ENCODE results near the gene NUDT1.

NUDT1 gene

GRCh38 chr7:2241580-2242540 lies at the start of gene NUDT1, which contains the start of gene MRM2:
Gene NUDT1 (plus strand): TSS chr7:2242226. CDS start chr7:2244575, 2,349 bp downstream.
Gene MRM2 (minus strand): TSS chr7:2242205. CDS start chr7:2242169, 36 bp downstream.
- peak; percentile 66 for DNase-seq

DNA sequence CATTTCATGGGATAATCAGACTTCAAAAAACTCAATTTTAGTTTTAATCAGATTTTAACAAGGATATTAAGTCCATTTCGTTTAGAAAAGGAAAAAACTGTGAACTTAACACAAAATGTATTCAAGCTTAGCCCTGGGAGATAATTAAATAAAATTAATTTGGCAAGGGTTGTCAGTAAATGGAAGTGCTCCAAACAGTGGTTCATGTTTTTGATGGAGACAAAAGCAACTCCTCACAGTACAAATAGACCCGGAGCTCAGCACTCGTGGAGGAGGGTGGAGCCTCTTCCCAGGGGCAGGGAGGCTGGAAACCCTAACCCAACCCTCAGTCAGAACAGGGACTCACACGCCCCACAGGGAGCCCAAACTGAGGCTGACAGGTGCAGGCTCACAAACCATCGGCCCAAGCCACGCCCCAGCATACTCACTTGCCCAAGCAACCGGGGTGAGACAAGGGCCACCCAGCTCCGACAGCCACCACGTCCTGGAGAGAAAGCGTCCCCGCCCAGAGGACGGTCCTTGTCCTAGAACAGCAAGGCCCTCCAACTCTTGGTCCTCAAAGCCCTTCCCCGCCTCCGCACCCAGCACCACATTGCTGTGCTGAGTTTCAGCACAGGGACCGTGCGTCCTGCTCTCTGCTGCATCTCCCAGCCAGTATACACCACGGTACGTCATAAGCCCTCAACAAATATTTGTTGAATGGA lies 49.0 kb upstream of the NUDT1 start:
- peak; percentile 83 for DNase-seq

DNA sequence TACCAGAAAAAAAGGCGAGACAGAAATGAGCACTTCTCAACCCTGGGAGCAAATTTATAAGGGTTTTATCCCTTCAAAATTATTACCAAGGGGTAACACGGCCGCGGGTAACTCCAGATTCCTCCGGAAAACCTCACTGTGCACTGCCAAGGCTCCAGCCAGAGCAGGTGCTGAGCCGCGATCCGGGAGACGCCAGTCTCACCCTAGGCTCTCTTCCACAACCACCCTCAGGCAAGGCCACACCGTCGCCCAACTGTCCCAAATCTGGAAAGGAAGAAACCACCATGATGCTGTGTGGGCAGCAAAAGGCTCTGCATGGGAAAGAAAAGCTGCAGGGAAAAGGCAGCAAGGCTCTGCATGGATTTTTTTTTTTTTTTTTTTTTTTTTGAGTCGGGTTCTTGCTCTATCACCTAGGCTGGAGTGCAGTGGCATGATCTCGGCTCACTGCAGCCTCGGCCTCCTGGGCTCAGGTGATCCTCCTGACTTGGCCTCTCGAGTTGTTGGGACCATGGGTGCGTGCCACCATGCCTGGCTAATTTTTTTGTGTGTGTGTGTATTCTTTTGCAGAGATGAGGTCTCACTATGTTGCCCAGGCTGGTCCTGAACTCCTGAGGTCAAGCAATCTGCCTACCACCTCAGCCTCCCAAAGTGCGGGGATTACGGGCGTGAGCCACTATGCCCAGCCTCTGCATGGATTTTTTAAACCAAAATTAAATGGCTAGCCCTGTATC lies 48.3 kb upstream of the NUDT1 start:
- no peak for DNase-seq

DNA sequence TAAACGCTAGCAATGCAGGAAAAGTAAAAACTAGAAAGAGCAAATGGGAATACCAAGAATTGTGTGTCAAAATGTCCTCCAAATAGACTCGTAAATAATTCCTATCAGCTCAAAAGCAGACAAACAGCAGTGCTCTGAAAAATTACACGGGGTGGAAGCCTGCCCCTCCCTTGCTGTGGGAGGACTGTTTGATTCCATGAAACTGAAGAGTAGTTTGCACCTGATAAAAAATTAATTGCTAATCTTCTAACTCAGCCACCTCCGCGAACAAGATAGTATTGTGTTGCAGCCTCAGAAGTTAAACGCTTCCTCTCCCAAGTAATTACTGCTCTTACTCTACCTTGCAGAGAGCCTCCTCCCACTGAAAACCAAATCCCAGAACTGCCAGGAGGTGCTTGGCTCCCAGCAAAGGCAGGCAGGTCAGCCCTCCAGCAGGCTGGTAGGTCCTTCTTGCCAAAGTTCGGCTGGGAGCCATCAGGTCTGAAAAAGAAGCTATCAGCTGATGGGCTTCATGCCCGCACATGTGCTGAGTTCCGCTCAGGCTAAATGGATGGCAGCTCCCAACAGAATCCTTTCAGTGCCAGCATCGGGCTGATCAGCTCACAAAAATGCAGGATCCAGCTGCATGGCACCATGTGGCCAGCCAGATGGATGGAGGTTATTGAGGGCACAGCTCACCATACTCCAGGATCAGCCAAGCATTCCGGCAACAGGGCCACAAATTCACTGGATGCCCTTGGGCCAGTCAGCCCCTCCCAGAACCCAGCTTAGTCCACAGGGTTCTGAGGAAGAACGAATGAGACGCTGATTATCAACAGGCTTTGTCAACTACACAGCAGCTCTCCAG lies 46.4 kb upstream of the NUDT1 start:
- peak; percentile 80 for DNase-seq

DNA sequence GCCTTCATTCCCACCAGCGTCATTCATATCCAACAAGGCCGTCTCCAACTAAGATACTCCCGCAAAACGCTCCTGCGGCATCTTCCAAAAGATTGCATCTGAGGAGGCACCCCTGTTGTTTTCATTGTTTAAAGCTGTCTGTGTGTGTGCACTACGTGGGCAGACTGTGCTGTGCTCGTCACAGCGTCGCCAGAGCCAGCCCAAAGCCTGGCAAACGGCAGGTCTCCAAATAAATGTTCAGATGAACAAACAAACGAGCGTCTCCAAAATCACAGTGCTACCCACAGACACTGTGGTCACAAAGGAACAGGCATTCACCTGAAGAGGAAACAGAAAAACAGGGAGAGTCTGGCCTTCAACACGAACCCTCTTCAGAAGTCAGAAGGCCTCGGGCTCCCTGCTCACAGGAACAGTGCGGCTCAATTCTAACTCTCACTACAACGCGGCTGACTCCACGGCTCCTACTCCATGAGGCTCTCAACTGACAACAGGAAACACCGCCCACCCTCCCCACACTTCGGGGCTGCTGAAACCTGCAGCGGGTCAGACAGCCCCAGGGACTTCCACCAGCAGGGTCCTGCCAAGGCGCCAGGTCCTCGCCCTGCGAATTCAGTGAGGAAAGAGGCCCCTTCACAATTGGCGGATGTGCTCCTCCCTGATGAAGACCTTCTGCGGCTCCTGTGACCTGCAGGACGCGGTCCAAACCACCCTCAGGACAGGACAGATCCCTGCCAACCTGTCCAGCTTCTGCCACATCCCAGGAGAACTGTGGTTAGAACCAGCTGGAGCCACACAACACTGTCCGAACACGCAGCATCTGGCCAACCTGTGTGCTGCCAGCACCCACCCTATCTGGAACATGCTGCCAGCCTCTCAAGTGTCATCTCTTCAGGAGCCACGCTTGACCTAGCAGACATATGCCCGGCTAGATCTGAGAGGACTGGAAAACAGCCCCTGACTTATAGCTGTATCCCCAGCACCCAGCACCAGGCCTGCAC lies 45.3 kb upstream of the NUDT1 start:
- DNase-seq = no peak

- DNase-seq = no peak
These were observed 44.4 kb upstream of the NUDT1 start for GRCh38 chr7:2197436-2198155.

DNA sequence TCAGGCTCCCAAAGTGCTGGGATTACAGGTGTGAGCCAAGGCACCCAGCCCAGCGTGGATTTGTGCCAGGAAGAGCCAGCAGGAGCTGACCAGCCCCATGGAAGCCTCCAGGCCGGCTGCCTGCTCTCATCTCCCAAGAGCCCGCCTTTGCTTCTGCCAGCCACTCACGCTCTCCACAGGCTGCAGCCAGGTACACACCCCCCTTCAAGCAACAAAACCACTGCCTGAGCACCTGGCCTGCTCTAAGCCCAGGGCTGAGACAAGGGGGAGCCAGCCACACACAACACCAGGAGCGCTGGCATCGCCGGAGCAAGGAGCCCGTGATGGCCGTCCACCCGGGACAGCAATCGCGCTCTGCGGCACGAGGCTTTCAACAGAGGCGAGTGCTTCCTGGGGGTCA lies 43.8 kb upstream of the NUDT1 start:
- peak; percentile 66 for DNase-seq

DNA sequence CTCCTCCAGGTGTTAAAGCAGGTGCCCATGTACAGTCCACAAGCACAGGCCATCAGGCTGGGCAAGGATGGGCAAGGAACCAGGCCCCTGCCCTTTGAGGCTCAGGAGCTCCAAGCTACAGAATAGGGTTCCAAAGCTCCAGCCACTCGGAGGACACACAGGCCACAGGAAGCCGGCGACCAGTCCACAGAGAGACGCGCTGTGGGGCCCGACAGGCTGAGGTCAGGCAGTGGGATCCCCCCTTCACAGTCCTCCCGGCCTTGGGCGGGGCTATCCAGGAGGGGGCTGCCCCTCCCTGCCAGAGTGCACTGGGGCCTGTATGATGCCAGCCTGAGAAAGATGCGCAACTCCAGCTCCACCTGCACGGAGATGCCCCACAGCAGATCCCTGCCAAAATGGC lies 43.3 kb upstream of the NUDT1 start:
- no peak for DNase-seq

DNA sequence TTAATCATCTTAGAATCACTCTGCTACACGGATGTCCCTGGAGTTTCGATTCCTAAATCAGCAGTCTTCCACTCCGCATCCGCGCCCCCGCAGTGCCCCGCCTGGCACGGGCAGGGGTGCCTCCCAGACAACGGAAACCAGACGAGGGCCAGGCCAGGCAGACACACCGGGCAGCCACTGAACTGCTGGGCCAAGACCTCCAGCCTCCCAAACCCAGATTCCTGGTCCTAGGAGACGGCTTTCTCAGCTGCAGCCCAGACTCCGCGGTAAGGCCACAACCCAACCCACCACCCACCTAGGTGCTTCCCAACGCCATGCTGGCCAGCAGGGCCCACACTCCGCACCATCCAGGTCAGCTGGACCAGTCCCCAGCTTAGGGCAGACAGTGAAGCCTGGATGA lies 42.5 kb upstream of the NUDT1 start:
- no peak for DNase-seq

- DNase-seq = no peak
These were observed 42.0 kb upstream of the NUDT1 start for GRCh38 chr7:2199956-2200583.

GRCh38 chr7:2200584-2200980 lies 41.4 kb upstream of the NUDT1 start:
- no peak for DNase-seq

- no peak for DNase-seq
These were observed 40.9 kb upstream of the NUDT1 start for GRCh38 chr7:2201128-2201527.

DNA sequence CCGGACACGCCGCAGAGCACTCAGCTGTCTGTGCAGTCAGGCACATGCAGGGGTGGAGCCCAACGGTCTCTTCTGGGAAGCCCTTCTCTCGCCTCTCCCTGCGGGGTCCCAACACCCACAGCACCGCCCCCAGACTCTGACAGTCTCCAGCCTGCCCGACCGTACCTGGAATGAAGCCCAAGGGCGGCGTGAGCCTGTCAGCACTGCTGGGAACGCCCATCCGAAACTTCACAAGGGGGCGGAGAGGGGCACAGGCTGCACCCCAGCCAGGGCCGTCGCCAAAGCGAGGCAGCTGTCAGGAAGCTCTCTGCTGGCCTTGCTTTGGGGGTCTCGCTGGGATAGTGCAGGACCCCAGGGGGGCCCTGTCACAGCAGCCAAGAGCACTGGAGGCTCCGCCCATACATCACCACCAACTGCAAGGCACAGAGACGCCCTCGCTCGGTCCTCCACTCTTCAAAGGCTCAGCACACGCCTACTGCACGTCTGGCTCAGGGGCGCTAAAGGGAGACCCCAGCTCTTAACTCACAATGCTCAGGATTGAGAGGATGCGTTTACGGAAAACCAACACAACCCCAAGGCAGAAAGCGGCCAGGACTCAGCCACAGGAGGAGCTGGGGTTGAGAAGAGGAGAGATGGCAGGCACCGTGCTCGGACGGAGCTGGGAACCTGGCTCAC lies 40.2 kb upstream of the NUDT1 start:
- no peak for DNase-seq

GRCh38 chr7:2202361-2202761 lies 39.7 kb upstream of the NUDT1 start:
- DNase-seq = no peak

GRCh38 chr7:2202901-2203765 lies 38.9 kb upstream of the NUDT1 start:
- no peak for DNase-seq

DNA sequence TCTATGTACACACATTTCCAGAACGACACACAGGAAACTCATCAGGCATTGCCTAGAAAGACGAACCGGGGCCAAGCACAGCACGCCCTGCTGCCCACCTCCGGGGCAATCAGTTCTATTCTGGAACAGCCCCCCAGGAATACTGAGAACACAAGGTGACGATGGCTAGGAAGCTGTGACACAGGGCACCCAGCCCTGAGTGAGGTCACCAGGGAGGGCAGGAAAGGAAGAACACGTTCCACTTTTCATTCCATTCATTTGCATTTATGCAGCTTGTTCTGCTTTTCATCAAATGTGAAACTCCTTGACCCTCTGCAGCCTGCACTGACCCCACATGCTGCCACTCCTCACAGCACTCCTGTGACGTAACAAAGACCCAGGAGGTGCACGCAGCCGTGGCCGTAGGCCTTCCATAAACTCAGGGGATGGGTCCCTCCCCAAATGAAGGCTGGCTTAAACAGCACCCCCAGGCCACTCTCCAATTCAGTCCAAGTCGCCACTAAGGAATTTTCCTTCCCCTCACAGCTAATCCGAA lies 38.2 kb upstream of the NUDT1 start:
- DNase-seq = no peak

GRCh38 chr7:2204446-2204845 lies 37.6 kb upstream of the NUDT1 start:
- no peak for DNase-seq

All from NCI-H1105 (cell line).